ENCODE measurements around the gene TM9SF3.

The TM9SF3 gene

DNA sequence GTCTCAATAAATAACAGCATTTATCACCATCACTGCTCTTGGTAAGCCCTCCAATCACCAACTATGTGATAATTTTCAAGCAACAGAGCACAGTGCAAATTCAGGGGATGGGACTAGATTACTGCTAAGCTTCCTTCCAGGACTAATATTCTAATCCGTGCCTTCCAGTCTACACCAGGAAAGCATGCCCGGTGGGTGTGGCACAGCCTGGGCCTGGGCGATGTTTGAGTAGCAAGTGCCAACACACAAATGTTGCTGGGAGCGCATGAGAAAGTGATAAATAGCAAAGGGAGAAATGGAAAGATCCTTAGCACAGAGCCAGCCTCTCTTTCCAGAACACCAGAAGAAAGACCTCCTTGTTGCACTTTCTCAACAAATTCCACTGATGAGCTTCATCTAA, 13.5 kb upstream of the TM9SF3 start:
- DNase-seq: no peak
- Histone ChIP-seq H3K9me3 (replicated peaks; ENCODE audit: insufficient read depth, low read length) (no peaks in the 10 kb centered on the region), H3K79me2 (ENCODE audit: low read length) (no peaks in the 10 kb centered on the region), H3F3A (ENCODE audit: insufficient read depth, low read length) (no peaks in the 10 kb centered on the region), H4K20me1 (ENCODE audit: insufficient read depth, low read length) (no peaks in the 10 kb centered on the region), H3K27ac (ENCODE audit: low read length) (no peak overlapping the region), H3K4me3 (ENCODE audit: low read length) (no peak overlapping the region), H3K9me2 (replicated peaks; ENCODE audit: insufficient read depth, low read length) (no peaks in the 10 kb centered on the region), H2AFZ (ENCODE audit: low read length) (no peak overlapping the region), H3K36me3 (replicated peaks; ENCODE audit: insufficient read depth, low read length) (no peaks in the 10 kb centered on the region), H3K4me1 (ENCODE audit: low read length) (no peaks in the 10 kb centered on the region), H3K27me3 (replicated peaks; ENCODE audit: insufficient read depth, low read length) (no peaks in the 10 kb centered on the region), H3K9ac (ENCODE audit: low read length) (no peak overlapping the region), H3K4me2 (ENCODE audit: low read depth, low read length) (no peak overlapping the region)
- TF ChIP-seq EZH2 (optimal IDR thresholded peaks at IDR 0.05; ENCODE audit: low read depth, low read length) (no peak), EZH2phosphoT487 (IDR thresholded peaks at IDR 0.05; ENCODE audit: low read length) (no peak), CTCF (IDR thresholded peaks at IDR 0.05; ENCODE audit: low read length) (no peak)

DNA sequence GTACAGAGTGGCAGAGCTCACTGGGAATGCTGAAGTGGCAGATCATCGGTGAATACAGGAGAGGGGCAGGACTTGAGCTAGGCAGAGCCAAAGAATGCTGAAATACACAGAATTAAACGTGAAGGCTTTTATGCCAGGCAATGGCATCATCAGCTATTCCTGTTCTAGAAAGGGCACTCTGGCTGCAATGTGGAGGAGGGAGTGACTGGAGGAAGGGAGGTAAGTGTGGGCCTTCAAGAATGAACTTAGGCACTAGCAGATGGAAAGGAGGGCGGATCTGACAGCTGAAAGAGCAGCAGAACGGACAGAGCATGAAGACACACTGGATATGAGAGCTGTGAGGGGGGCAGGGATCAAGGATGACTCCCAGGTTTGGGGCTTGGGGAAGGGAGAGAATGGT, 12.0 kb upstream of the TM9SF3 start:
- Histone ChIP-seq H3K79me2 (ENCODE audit: low read length) (no peaks in the 10 kb centered on the region), H3K4me1 (ENCODE audit: low read length) (no peaks in the 10 kb centered on the region), H3K4me3 (ENCODE audit: low read length) (no peak overlapping the region), H3K27me3 (replicated peaks; ENCODE audit: insufficient read depth, low read length) (no peaks in the 10 kb centered on the region), H3K9me3 (replicated peaks; ENCODE audit: insufficient read depth, low read length) (no peaks in the 10 kb centered on the region), H3F3A (ENCODE audit: insufficient read depth, low read length) (no peaks in the 10 kb centered on the region), H3K36me3 (replicated peaks; ENCODE audit: insufficient read depth, low read length) (no peaks in the 10 kb centered on the region), H4K20me1 (ENCODE audit: insufficient read depth, low read length) (no peaks in the 10 kb centered on the region), H3K9ac (ENCODE audit: low read length) (no peak overlapping the region), H3K9me2 (replicated peaks; ENCODE audit: insufficient read depth, low read length) (no peaks in the 10 kb centered on the region), H3K27ac (ENCODE audit: low read length) (no peak overlapping the region), H2AFZ (ENCODE audit: low read length) (no peak overlapping the region), H3K4me2 (ENCODE audit: low read depth, low read length) (no peak overlapping the region)
- no peak for DNase-seq
- TF ChIP-seq EZH2phosphoT487 (IDR thresholded peaks at IDR 0.05; ENCODE audit: low read length) (no peak), CTCF (IDR thresholded peaks at IDR 0.05; ENCODE audit: low read length) (no peak), EZH2 (optimal IDR thresholded peaks at IDR 0.05; ENCODE audit: low read depth, low read length) (no peak)

DNA sequence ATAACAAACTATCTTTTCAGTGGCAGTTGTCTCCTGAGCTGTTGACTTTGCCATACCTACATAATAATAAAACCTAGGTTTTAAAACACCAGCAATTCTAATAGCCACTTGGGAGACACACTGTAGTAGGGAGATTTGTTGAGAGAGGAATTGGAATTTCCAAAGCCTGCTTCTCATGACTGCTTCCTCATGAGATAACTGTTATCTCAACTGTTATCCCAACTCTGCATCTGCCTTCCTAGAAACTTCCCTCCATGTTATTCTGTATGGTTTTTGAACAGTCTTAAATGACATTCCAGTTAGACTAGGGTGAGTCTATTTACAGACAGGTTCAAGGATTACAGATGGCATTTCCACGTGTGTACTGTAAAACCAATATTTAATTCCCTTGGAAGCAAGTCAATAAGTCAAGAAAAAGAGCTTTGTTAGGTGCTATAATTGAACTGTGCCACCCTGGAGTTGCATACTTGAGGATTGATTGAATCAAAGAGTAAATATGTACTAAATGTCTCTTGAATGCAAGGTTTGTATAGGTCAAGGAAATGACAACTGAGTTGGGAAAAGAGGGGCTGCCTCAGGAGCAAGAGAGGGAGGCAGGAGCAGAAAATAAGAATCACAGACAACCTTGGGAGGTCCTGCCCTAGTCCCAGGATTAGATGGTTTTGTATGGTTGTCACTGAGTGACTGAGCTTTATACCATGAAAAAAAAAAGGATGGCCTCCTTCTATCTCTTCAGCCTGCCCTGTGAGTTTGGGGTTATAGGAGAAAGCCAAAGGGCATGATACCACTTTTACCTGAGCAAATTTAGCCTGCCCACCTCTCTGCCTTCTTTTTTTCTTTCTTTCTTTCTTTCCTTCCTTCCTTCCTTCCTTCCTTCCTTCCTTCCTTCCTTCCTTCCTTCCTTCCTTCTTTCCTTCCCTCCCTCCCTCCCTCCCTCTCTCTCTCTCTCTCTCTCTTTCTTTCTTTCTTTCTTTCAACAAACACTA, 9.9 kb upstream of the TM9SF3 start:
- H2AFZ ChIP-seq (ENCODE audit: low read length): no peak overlapping the region
- TF ChIP-seq EZH2phosphoT487 (IDR thresholded peaks at IDR 0.05; ENCODE audit: low read length): no peak
- H3K9ac ChIP-seq (ENCODE audit: low read length): no peak overlapping the region
- no peak overlapping the region for H3K27ac ChIP-seq (ENCODE audit: low read length)
- H3K79me2 ChIP-seq (ENCODE audit: low read length): no peaks in the 10 kb centered on the region
- no peaks in the 10 kb centered on the region for H3K4me1 ChIP-seq (ENCODE audit: low read length)
- no peak overlapping the region for H3K4me3 ChIP-seq (ENCODE audit: low read length)
- no peaks in the 10 kb centered on the region for H3K9me3 ChIP-seq (replicated peaks; ENCODE audit: insufficient read depth, low read length)
- H3K27me3 ChIP-seq (replicated peaks; ENCODE audit: insufficient read depth, low read length): no peaks in the 10 kb centered on the region
- no peaks in the 10 kb centered on the region for H3K36me3 ChIP-seq (replicated peaks; ENCODE audit: insufficient read depth, low read length)
- H3K9me2 ChIP-seq (replicated peaks; ENCODE audit: insufficient read depth, low read length): no peaks in the 10 kb centered on the region
- no peaks in the 10 kb centered on the region for H3F3A ChIP-seq (ENCODE audit: insufficient read depth, low read length)
- DNase-seq: no peak
- no peaks in the 10 kb centered on the region for H4K20me1 ChIP-seq (ENCODE audit: insufficient read depth, low read length)
- H3K4me2 ChIP-seq (ENCODE audit: low read depth, low read length): no peak overlapping the region

GRCh38 chr10:96595741-96596140, 8.9 kb upstream of the TM9SF3 start:
- no peaks in the 10 kb centered on the region for H4K20me1 ChIP-seq (ENCODE audit: insufficient read depth, low read length)
- no peak overlapping the region for H3K9ac ChIP-seq (ENCODE audit: low read length)
- no peak overlapping the region for H3K4me3 ChIP-seq (ENCODE audit: low read length)
- no peaks in the 10 kb centered on the region for H3K4me1 ChIP-seq (ENCODE audit: low read length)
- no peak overlapping the region for H3K4me2 ChIP-seq (ENCODE audit: low read depth, low read length)
- H3K27ac ChIP-seq (ENCODE audit: low read length): no peak overlapping the region
- TF ChIP-seq EZH2 (optimal IDR thresholded peaks at IDR 0.05; ENCODE audit: low read depth, low read length): no peak
- no peak for TF ChIP-seq CTCF (IDR thresholded peaks at IDR 0.05; ENCODE audit: low read length)
- H3K27me3 ChIP-seq (replicated peaks; ENCODE audit: insufficient read depth, low read length): no peaks in the 10 kb centered on the region
- no peaks in the 10 kb centered on the region for H3K9me3 ChIP-seq (replicated peaks; ENCODE audit: insufficient read depth, low read length)
- H3F3A ChIP-seq (ENCODE audit: insufficient read depth, low read length): no peaks in the 10 kb centered on the region
- DNase-seq: no peak
- no peaks in the 10 kb centered on the region for H3K9me2 ChIP-seq (replicated peaks; ENCODE audit: insufficient read depth, low read length)
- no peaks in the 10 kb centered on the region for H3K36me3 ChIP-seq (replicated peaks; ENCODE audit: insufficient read depth, low read length)
- H3K79me2 ChIP-seq (ENCODE audit: low read length): no peaks in the 10 kb centered on the region
- no peak overlapping the region for H2AFZ ChIP-seq (ENCODE audit: low read length)

Measured in MM.1S (cell line).